Common myeloid progenitor, CD34-positive (primary cell): ENCODE data around the gene ARHGAP31.

Experiments
- CTCF ChIA-PET: fragments of 350-600 bp; sonication (Branson Sonifier 250); formaldehyde crosslinking; loops from one replicate; lab custom pipeline; 2021; ENCODE audit warnings: antibody characterized with exemption; lab: Charles Lee
- POLR2A ChIA-PET: fragments of 350-600 bp; sonication (Branson Sonifier 250); formaldehyde crosslinking; loops from one replicate; lab custom pipeline; 2021; ENCODE audit warnings: antibody characterized with exemption; lab: Charles Lee
- DNase-seq, 3 donors: peaks; one replicate each; pipeline versions ENCODE4 v3.0.0 to v3.0.0-alpha.2; 2013
- H3K27ac ChIP-seq, 2 experiments: 1 replicate in 1 of 2; 2 replicates in 1 of 2; pipeline ENCODE4 v1.7.0; 2013; ENCODE audit warnings: inconsistent platforms in 2 of 2, low read length in 2 of 2, mild to moderate bottlenecking in 2 of 2, low read depth in 1 of 2, moderate library complexity in 1 of 2; ENCODE audit not compliant: severe bottlenecking in 2 of 2, insufficient read depth in 1 of 2, poor library complexity in 1 of 2
- H3K27me3 ChIP-seq, 5 experiments: replicated peaks in 2 of 5; 1 replicate in 3 of 5; 2 replicates in 2 of 5; pipeline versions ENCODE4 v1.6.1 to v1.7.0; 2013; ENCODE audit warnings: low read length in 4 of 5, mild to moderate bottlenecking in 2 of 5, moderate library complexity in 2 of 5, inconsistent platforms in 1 of 5; ENCODE audit not compliant: insufficient read depth in 5 of 5, control insufficient read depth in 4 of 5
- H3K36me3 ChIP-seq, 4 experiments: 1 replicate in 2 of 4; 2 replicates in 2 of 4; pipeline versions ENCODE4 v1.6.1 to v1.7.0; 2013; ENCODE audit warnings: low read length in 3 of 4, control low read depth in 1 of 4, mild to moderate bottlenecking in 1 of 4; ENCODE audit not compliant: control insufficient read depth in 4 of 4, insufficient read depth in 4 of 4
- H3K4me1 ChIP-seq, 4 experiments: 1 replicate in 3 of 4; 2 replicates in 1 of 4; pipeline versions ENCODE4 v1.6.1 to v1.7.1; 2013; ENCODE audit warnings: low read length in 3 of 4, mild to moderate bottlenecking in 3 of 4, control low read depth in 1 of 4, inconsistent platforms in 1 of 4, moderate library complexity in 1 of 4; ENCODE audit not compliant: control insufficient read depth in 4 of 4, insufficient read depth in 4 of 4; ENCODE audit errors: control extremely low read depth in 1 of 4
- H3K4me3 ChIP-seq, 7 experiments: 1 replicate in 4 of 7; 2 replicates in 3 of 7; pipeline versions ENCODE4 v1.5.1 to v1.7.0; 2013; ENCODE audit warnings: mild to moderate bottlenecking in 7 of 7, low read length in 6 of 7, moderate library complexity in 6 of 7, inconsistent platforms in 2 of 7, low read depth in 2 of 7, control low read depth in 1 of 7; ENCODE audit not compliant: insufficient read depth in 4 of 7, control insufficient read depth in 1 of 7; ENCODE audit errors: extremely low read depth in 1 of 7
- H3K9me3 ChIP-seq, 5 experiments: 1 replicate in 4 of 5; 2 replicates in 1 of 5; pipeline versions ENCODE4 v1.6.1 to v1.7.1; 2013; ENCODE audit warnings: low read length in 4 of 5, mild to moderate bottlenecking in 2 of 5, inconsistent platforms in 1 of 5, low read depth in 1 of 5, moderate library complexity in 1 of 5; ENCODE audit not compliant: control insufficient read depth in 4 of 5, insufficient read depth in 2 of 5; ENCODE audit errors: control extremely low read depth in 1 of 5
- WGBS: methylation state at CpG from one replicate; pipeline ENCODE4 v1.1.5; 2013; ENCODE audit not compliant: insufficient coverage; 5-methylcytosine and 5-hydroxymethylcytosine counted together

ARHGAP31 gene

DNA sequence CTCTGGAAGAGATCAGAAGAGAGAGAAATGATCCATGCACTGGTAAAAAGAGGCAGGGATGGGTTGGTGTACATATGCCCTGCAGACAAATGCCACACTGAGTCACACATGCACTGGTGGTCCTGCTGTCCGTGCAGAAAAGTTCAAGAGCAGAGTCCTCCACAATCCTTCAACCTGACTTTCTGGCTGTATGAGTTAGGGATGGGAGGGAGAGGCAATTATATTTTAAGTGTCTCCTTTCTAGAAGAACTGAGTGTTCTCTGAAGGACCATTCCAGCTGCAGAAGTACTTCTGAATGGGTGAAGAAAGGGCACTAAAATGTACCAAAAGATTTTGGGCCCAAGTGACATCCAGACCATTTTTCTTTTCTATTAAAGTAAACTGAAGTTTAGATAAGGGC lies 142.8 kb downstream of the ARHGAP31 start:
- no peak for DNase-seq
- WGBS: 100% methylated on average over 1 of the region's 1 CpG
- Histone ChIP-seq H3K9me3 (peaks cover 0 to 10% (median 2%) of the 10 kb centered on the region in 5 experiments), H3K27ac (no peak overlapping the region), H3K36me3 (peaks cover 40 to 68% (median 46%) of the 10 kb centered on the region in 4 experiments), H3K27me3 (no peaks in the 10 kb centered on the region), H3K4me1 (no peaks in the 10 kb centered on the region), H3K4me3 (no peak overlapping the region)
- CTCF ChIA-PET: interaction anchor here (0.6 kb wide), 1 partner anchor 109 kb away, joined by 3 read pairs; no protein-coding TSS in a partner anchor
- POLR2A ChIA-PET: no interaction called here

DNA sequence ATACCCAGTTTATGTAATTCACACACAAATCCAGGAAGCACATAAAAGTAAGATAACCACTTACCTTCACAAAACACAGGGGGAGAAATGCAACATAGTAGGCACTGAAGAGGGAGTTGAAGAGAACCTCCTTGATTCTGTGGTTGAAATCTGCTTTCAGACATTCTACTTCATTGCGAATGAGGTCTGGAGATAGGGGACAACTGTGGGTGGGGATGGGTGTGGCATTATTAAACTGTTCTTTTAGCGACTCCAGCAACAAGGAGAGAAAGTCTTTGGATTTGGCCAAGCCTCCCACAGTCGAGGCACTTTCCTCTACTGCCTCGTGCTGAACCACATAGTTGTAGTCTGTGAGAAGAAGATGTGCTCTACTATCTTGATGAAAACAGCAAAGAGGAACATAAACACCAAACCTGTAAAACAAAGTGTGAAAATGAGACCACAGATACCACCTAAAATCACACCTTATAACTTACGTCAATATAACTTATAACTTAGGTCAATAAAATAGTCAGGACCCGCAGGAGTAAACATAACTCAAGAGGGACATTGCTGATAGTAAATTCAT lies 143.6 kb downstream of the ARHGAP31 start:
- WGBS: no CpG with 5 or more reads among the region's 6 CpGs
- ChIA-PET CTCF (no interaction called here), POLR2A (no interaction called here)
- DNase-seq: peak in 1 of 3 donors; percentile 10
- Histone ChIP-seq H3K4me1 (no peaks in the 10 kb centered on the region), H3K4me3 (no peak overlapping the region), H3K36me3 (peaks cover 36 to 69% (median 48%) of the 10 kb centered on the region in 4 experiments), H3K27me3 (no peaks in the 10 kb centered on the region), H3K9me3 (peaks cover 0 to 9% (median 0%) of the 10 kb centered on the region in 5 experiments), H3K27ac (no peak overlapping the region)

DNA sequence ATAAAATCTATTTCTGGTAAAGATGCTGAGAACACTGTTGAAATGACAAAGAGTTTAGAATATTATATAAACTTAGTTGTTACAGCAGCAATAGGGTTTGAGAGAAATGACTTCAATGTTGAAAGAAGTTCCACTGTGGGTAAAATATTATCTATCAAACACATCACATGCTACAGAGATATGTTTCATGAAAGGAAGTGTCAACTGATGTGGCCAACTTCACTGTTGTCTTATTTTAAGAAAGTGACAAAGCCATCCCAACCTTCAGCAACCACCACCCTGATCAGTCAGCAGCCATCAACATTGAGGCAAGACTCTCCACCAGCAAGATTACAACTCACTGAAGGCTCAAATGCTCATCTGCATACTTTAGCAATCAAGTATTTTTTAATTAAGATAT lies 149.0 kb downstream of the ARHGAP31 start:
- no peak for DNase-seq
- no peak overlapping the region for H3K4me3 ChIP-seq
- peaks cover 0 to 8% (median 0%) of the 10 kb centered on the region in 5 experiments for H3K9me3 ChIP-seq
- H3K4me1 ChIP-seq: no peaks in the 10 kb centered on the region
- peaks cover 15 to 53% (median 37%) of the 10 kb centered on the region in 4 experiments for H3K36me3 ChIP-seq
- ChIA-PET POLR2A (interaction anchor here (0.7 kb wide), 1 partner anchor 56 kb away, joined by 5 read pairs; no protein-coding TSS in a partner anchor), CTCF (no interaction called here)
- H3K27me3 ChIP-seq: no peaks in the 10 kb centered on the region
- H3K27ac ChIP-seq: no peak overlapping the region

DNA sequence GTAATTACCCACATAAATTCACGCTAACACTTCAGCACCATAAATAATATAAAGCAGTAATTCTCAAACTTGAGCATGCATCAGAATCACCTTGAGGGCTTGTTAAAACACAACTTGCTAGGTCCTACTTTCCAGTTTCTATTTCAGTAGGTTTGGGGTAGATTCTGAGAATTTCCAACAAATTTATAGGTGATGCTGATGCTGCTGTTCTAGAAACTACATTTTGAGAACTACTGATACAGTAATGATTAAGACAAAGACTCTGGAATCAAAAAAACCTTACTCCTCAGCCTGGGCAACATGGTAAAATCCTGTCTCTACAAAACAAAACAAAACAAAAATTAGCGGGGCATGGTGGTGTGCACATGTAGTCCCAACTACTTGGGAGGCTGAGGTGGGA lies 150.4 kb downstream of the ARHGAP31 start:
- Histone ChIP-seq H3K4me1 (no peaks in the 10 kb centered on the region), H3K27me3 (no peaks in the 10 kb centered on the region), H3K4me3 (no peak overlapping the region), H3K36me3 (peaks cover 16 to 52% (median 41%) of the 10 kb centered on the region in 4 experiments), H3K9me3 (peaks cover 0 to 8% (median 0%) of the 10 kb centered on the region in 5 experiments), H3K27ac (no peak overlapping the region)
- DNase-seq: no peak
- POLR2A ChIA-PET: no interaction called here
- CTCF ChIA-PET: no interaction called here
- WGBS: no CpG with 5 or more reads among the region's 2 CpGs

DNA sequence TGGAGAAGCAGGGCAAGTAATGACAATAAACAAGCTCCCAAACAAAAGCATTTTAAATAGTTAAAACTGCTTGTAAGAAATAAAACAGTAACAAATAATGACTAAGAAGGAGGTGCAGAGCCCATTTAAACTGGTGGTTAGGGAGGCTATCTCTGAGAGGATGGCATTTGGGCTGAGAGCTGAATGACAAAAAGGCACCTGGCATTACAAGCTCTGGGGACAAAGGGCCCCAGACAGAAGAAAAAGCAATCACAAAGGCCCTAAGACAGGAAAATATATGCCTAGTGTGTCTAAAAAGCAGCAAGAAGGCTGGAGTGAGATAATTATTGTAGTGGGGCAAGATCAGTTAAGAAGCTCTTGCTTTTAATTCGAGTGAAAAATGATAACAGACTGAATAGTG lies 159.6 kb downstream of the ARHGAP31 start:
- DNase-seq: no peak
- ChIA-PET CTCF (interaction anchor here (0.7 kb wide), 1 partner anchor 12 kb away, joined by 3 read pairs; no protein-coding TSS in a partner anchor), POLR2A (interaction anchor here (0.7 kb wide), 1 partner anchor 131 kb away, joined by 4 read pairs; no protein-coding TSS in a partner anchor)
- WGBS: no CpG with 5 or more reads among the region's 1 CpG
- Histone ChIP-seq H3K36me3 (peaks cover 16 to 79% (median 50%) of the 10 kb centered on the region in 4 experiments), H3K27ac (no peak overlapping the region), H3K4me3 (no peak overlapping the region), H3K27me3 (no peaks in the 10 kb centered on the region), H3K4me1 (no peaks in the 10 kb centered on the region), H3K9me3 (no peaks in the 10 kb centered on the region)

DNA sequence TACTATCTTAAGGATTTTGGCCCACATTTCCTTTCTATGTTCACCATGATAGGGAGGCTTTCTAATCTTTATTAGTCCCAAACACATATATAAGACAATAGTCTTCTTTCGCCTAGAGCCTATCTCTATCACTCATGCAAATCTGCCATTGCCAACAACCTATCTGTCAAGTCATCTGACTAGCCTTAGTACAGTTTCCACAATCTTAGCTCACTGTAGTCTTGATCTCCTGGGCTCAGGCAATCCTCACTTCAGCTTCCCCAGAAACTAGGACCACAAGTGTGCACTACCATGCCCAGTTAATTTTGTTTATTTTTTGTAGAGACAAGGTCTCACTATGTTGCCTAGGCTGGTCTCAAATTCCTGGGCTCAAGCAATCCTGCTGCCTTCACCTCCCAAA lies 162.3 kb downstream of the ARHGAP31 start:
- ChIA-PET POLR2A (no interaction called here), CTCF (no interaction called here)
- no peak for DNase-seq
- H3K4me1 ChIP-seq: peaks cover 0 to under 1% (median 0%) of the 10 kb centered on the region in 4 experiments
- H3K27me3 ChIP-seq: no peaks in the 10 kb centered on the region
- WGBS: 100% methylated on average over 1 of the region's 1 CpG
- H3K27ac ChIP-seq: no peak overlapping the region
- H3K36me3 ChIP-seq: peaks cover 18 to 82% (median 54%) of the 10 kb centered on the region in 4 experiments
- H3K4me3 ChIP-seq: no peak overlapping the region
- no peaks in the 10 kb centered on the region for H3K9me3 ChIP-seq

DNA sequence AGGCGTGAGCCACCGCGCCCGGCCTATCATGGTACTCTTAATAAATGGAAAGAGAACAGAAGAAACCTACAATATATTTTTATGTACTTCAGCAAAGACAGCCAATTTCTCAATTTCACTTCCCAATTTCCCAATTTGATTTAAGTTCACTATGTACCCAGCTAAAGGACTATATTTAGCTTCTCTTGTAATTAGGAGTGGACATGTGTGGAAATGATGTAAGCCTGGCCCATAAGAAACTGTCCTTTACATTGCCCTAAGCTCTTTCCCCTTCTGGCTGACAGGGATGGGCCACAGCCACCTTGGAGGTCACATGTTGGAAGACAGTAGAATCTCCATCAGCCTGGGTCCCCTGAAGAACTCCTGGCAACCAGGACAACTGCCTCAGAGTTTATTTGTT lies 163.1 kb downstream of the ARHGAP31 start:
- ChIA-PET CTCF (no interaction called here), POLR2A (no interaction called here)
- WGBS: no CpG with 5 or more reads among the region's 4 CpGs
- DNase-seq: no peak
- Histone ChIP-seq H3K27ac (no peak overlapping the region), H3K27me3 (no peaks in the 10 kb centered on the region), H3K4me1 (peaks cover 0 to 8% (median 3%) of the 10 kb centered on the region in 4 experiments), H3K36me3 (peaks cover 18 to 83% (median 49%) of the 10 kb centered on the region in 4 experiments), H3K4me3 (no peak overlapping the region), H3K9me3 (no peaks in the 10 kb centered on the region)
